Putamen (tissue), 1 donor: ENCODE results near the gene SNED1.

Experiments
- DNase-seq: peaks from one replicate; pipeline ENCODE4 v3.0.0-alpha.2; 2016; ENCODE audit warnings: low spot score

Gene SNED1

DNA sequence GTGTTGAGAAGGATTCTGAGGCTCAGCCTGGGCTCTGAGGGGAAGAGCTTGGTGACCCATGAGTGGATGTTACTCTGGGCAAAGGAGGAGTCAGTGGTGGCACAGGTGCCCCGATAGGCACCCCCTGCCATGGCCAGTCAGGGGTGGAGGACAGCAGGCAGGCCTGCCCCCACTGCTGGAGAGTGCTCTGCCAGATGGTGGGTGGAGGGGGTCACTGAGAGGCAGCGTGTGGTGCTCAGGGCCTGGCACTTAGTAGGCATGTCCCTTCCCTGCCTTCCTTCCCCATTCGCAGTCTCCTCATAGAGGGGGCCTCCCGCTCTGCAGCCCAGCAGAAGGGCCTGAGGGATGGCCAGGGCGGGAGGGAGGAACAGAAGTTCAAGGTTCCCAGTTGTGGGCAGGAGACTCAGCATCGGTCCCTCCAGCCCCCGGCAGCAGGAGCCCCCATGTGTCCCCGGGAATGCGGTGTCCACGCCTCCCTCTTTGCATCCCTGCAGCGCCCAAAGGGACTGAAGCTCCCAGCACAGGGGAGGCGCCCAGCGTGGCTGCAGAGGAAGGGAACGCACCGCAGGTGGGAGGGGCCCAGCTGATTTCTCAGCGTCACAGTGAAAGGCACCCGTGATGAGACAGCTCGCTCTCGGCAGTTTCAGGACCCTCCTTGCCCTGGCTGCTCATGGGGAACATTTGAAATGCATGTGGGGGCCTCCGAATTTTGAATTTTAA, 5.7 kb upstream of the SNED1 start:
- no peak for DNase-seq

GRCh38 chr2:240993446-240994170, 4.8 kb upstream of the SNED1 start:
- DNase-seq, result no peak

DNA sequence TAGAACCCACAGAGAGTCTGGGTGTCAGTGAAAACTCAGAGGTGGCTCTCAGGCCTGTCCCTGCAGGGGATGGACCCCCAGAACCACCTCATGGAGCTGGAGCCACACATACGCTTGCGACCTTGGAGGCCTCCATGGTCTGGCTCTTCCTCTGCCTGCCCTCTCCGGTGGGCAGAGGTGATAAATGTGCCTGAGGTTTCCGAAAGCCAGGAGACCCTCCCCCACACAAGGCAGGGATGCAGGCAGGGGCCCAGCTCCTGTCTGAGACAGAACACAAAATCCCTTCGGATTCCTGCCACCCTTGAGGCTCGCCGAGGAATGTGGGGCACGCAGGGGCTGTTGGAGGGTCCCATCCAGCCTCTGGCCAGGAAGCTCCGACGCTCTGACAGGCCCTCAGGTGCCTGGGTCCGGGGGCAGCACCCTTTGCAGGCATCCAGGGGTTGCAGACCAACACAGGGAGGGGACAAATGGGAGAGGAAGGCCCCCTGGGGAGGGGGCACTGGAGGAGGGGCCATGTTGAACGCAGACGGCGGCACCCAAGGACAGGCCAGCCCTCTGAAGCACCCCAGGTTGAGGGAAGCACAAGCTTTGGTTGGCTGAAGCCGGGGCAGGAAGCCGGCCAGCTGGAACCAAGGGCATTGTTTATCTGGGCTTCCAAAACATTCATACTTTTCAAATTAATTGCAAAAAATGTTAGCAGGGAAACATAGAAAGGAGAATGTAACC, 4.1 kb upstream of the SNED1 start:
- DNase-seq, result no peak

DNA sequence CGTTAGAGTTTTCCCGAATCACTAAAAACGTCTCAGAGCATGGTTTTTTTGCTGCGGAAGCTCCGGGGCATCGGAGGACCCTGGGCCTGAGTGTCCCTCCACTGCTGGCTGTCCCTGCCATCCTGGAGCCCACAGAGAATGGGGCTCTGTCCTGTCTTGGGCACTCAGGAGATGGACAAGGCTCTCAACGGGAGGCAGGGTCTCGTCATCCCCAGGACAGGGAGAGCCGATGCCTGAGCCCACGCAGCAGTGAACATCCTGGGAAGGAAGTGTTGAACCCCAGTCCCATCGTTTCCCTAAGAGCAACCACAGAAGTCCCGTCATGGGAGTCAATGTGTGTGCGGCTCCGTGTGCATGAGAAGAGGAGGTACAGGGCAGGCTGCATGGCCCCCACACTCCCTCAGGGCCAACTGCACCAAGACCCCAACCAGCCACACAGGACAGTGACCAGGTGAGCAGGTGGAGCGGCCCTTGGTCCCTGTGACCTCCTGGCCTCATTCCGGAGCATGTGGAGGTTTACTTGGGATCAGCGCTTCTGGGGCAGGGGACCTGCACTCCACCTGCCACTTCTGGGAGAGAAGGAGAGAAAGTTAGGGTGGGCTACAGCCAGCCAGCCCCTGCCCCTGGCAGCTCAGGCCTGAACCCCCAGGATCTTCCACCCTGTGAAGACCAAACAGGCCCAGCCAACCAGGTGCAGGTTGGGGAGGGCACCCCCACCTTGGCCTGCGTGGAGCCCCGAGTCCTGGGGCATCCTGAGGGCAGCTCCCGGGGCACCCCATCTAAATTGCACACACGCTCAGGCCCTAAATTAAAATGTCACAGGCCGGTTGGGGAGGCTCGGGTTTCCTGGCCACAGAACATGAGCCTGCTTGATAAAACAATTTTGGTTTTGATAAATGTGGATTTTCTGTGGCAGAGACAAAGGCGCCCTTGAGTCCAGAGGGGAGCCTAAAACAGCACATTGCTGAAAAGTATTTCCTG, 3.1 kb upstream of the SNED1 start:
- DNase-seq, result no peak

DNA sequence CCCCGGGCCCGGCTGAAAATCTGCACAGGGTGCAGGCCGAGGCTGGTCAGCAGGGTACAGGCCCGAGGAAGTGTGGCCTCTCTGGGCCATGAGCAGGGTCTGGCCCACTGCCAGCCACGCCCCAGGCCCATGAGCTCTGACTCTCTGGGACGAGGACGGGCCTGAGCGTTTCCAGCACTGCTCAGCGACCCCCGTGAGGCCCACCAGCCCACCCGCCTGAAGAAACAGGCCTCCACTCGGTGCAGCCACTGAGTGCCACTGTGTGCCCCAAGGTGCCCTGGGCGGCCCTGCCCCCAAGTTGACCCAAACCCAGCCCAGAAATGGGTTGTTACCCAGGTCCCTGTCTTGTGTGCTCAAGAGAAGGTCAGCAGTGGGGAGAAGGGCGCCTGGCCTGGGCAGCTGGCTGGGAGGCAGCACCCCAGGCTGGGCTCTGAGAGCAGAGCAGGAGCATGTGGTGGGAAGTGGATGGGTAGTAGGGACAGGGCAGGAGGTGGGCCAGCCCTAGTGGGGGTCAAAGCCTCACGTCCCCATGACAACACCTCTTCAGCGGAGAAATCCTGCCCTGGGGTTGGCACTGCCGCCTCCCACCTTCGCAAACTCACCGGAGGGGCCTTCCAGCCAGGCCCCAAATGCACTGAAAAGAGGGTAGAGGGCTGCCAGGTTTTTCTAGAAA, 2.1 kb upstream of the SNED1 start:
- DNase-seq, result no peak

DNA sequence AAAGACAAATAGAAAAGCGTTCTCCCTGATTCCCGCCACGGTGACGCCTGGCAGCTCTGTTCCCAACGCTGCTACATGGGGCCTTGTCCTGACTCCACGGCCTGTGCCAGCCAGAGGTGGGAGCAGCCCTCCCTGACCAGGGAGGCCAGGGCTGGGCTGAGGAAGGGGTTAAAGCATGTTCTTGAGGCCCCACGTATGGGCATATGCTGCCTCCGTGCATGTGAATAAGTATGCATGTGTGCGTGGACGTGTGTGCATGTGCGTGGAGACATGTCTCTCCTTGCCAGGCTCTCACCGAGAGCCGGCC, 1.6 kb upstream of the SNED1 start:
- DNase-seq, result no peak

DNA sequence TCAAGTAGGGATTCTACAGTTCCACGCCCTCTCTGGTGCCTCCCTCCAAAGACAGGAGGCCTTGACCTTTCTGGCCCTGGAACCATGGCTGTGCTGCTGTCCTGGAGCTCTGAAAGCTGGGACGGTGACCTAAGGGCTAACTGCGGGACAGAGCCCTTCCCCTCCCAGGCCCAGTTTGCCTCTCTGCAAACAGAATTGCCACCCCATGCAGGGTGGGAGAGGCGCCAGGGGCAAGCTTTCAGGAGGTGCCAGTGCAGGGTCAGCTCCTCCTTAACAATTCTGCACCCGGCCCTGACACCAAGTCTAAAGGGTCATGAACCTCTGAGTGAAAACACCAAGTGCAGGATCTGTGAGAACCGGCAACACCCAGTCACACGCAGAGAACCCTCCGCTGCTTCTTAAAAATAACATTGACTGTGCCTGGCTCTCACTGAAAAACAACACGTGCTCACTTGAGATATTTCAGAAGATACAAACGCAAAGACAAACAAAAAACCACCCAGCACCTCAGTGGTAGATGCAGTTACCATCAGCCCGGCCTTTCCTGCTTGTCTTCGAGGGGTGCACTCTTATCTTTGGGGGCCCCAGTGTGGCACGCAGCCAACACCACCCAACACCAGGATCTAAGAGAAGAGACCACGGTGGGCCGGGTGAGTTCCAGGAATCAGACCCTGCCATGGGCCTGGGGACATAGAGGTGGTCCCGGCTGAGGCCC, 1.1 kb upstream of the SNED1 start:
- no peak for DNase-seq

DNA sequence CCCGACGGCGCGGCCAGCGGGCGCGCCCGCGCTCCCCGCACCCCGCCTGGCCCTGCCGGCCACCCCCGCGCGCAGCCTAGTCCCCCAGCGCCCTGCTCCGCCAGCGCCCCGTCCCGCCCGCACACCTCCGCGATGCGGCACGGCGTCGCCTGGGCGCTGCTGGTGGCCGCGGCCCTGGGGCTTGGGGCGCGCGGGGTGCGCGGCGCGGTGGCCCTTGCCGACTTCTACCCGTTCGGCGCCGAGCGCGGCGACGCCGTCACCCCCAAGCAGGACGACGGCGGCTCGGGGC, 232 bp downstream of the SNED1 start:
- no peak for DNase-seq

GRCh38 chr2:240998995-240999791, 775 bp downstream of the SNED1 start:
- no peak for DNase-seq

GRCh38 chr2:240999873-241000541, 1.6 kb downstream of the SNED1 start:
- DNase-seq, result no peak

- DNase-seq, result no peak
Observed at GRCh38 chr2:241000831-241001321, 2.5 kb downstream of the SNED1 start.

- no peak for DNase-seq
Observed at GRCh38 chr2:241001413-241002274, 3.2 kb downstream of the SNED1 start.

- no peak for DNase-seq
Observed at GRCh38 chr2:241002275-241003046, 4.0 kb downstream of the SNED1 start.

DNA sequence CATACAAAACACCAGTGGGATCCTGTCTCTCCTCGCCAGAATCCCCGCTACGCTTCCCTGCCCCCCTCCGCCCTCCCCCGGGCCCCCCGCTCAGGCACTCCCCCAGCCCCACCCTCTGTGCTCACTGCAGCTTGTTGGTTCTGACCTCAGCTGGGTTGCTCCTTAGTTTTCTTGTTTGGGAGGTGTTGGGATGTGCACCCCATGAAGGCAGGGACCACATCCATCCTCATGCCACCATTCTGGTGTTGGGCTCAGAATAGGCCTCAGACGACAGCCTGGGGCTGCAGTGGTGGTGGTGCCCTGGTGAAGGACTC, 4.6 kb downstream of the SNED1 start:
- no peak for DNase-seq

- no peak for DNase-seq
Observed at GRCh38 chr2:241003369-241003768, 5.0 kb downstream of the SNED1 start.

DNA sequence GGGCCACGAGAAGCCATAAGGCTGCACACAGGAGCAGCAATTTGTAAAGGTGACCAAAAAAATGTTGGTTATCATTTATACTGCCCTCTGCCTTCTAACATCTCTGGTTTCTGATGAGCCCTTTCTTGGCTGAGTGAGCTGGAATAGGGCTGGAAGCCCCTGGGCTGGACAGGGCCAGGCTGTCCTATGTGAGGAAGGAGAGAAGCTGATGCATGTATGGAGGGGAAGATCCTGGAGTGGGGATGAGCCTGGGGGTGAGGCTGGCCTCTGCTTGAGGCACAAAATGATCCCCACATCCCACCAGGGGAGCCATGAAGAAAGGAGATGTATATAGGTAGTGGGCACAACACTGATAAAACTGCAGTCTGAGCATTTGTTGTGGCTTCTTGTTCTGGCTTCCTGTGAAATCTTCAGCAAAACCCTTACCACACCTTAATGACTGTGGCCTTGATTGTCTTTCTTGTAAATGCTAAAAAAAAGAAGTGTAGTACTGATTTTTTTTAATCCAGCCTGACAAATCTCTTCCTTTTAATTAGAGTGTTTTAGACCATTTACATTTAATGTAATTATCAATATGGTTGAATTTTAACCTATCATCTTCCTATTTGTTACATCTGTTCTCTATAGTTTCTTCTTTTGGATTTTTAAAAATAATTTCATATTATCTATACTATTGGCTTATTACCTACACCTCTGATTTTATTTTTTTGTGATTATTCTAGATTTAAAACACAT, 5.6 kb downstream of the SNED1 start:
- DNase-seq, result no peak

- DNase-seq, result no peak
Observed at GRCh38 chr2:241005569-241005968, 7.2 kb downstream of the SNED1 start.
